ENCODE data around the gene ZBTB42. TPM values are rescaled to one million over a fixed set of nuclear protein-coding genes. Genes with fewer than 3 reads are reported as not detected.

Gene ZBTB42
- total RNA-seq, 1 donor, result 4.3 TPM

GRCh38 chr14:104841730-104842129 lies 40.8 kb downstream of the ZBTB42 start:
- H3K4me3 ChIP-seq (ENCODE audit: low read depth, low read length), result no peak overlapping the region
- TF ChIP-seq, protein P1, sequence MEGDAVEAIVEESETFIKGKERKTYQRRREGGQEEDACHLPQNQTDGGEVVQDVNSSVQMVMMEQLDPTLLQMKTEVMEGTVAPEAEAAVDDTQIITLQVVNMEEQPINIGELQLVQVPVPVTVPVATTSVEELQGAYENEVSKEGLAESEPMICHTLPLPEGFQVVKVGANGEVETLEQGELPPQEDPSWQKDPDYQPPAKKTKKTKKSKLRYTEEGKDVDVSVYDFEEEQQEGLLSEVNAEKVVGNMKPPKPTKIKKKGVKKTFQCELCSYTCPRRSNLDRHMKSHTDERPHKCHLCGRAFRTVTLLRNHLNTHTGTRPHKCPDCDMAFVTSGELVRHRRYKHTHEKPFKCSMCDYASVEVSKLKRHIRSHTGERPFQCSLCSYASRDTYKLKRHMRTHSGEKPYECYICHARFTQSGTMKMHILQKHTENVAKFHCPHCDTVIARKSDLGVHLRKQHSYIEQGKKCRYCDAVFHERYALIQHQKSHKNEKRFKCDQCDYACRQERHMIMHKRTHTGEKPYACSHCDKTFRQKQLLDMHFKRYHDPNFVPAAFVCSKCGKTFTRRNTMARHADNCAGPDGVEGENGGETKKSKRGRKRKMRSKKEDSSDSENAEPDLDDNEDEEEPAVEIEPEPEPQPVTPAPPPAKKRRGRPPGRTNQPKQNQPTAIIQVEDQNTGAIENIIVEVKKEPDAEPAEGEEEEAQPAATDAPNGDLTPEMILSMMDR (IDR thresholded peaks at IDR 0.05; ENCODE audit: insufficient read depth, low read depth, low read length), result no peak
- no peak for DNase-seq (ENCODE audit: low read depth)

- TF ChIP-seq, protein P1 (IDR thresholded peaks at IDR 0.05; ENCODE audit: insufficient read depth, low read depth, low read length), result no peak
- H3K4me3 ChIP-seq (ENCODE audit: low read depth, low read length), result no peak overlapping the region
- no peak for DNase-seq (ENCODE audit: low read depth)
Measured at GRCh38 chr14:104843006-104843405, 42.1 kb downstream of the ZBTB42 start.

GRCh38 chr14:104843442-104844305 lies 42.8 kb downstream of the ZBTB42 start:
- no peak overlapping the region for H3K4me3 ChIP-seq (ENCODE audit: low read depth, low read length)
- DNase-seq (ENCODE audit: low read depth), result no peak
- TF ChIP-seq, protein P1 (IDR thresholded peaks at IDR 0.05; ENCODE audit: insufficient read depth, low read depth, low read length), result no peak

DNA sequence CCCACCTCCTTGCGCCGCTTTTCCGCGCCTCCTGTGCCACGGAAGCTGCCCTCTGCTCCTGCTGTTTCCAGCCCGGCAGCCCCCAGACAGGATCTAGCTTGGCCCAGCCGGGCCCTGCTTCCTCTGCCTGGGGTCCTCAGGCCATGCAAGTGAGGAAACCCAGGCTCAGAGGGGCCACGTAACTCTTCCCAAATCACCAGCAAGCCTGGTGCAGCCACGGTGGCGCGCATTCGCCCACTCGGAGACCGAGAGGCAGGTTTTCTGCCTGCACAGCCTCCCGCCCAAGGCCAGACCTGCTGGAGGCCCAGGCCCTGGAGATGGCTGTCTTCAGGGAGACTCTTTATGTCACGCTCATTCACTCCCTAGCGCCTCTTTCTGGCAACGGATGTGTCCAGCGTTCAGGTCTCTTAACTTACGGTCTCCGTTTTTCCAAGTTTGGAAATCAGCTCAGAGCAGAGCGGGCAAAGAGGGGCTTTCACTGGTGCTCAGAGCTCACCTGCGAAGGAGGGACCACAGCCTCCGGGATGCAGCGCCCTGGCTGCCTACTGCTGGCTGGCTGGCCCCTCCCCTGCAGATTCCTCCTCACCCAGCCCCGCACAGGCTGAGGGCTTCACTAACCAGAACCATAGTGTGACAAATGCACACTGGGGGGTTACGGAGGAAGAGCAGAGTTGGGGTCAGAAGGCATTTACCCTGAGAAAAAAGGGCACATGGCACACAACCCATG lies 43.6 kb downstream of the ZBTB42 start:
- H3K4me3 ChIP-seq (ENCODE audit: low read depth, low read length), result no peak overlapping the region
- DNase-seq (ENCODE audit: low read depth), result no peak

GRCh38 chr14:104845033-104845666 lies 44.2 kb downstream of the ZBTB42 start:
- no peak overlapping the region for H3K4me3 ChIP-seq (ENCODE audit: low read depth, low read length)
- TF ChIP-seq, protein P1 (IDR thresholded peaks at IDR 0.05; ENCODE audit: insufficient read depth, low read depth, low read length), result no peak
- no peak for DNase-seq (ENCODE audit: low read depth)

More for the DNA sequence above, 43.6 kb downstream of the ZBTB42 start:
- TF ChIP-seq, protein P1 (IDR thresholded peaks at IDR 0.05; ENCODE audit: insufficient read depth, low read depth, low read length), result no peak

- H3K4me3 ChIP-seq (ENCODE audit: low read depth, low read length), result no peak overlapping the region
- TF ChIP-seq, protein P1 (IDR thresholded peaks at IDR 0.05; ENCODE audit: insufficient read depth, low read depth, low read length), result no peak
- DNase-seq (ENCODE audit: low read depth), result no peak
Measured at GRCh38 chr14:104845834-104846441, 45.0 kb downstream of the ZBTB42 start.
